NCI-H748 treated with DMSO at 0.1 percent for 48 hours (cell line): Measurements from ENCODE around the gene GXYLT2.
"Not testable (repeated sequence)": the region's sequence is repeated elsewhere in the genome, so short reads cannot be mapped to it uniquely, and the experiment has no call there.

ENCODE experiments used
- DNase-seq: peaks from one replicate; lab custom pipeline; 2025; lab: John Stamatoyannopoulos, UW

The GXYLT2 gene

GRCh38 chr3:72892081-72892775 is 4.4 kb downstream of the GXYLT2 start:
- no peak for DNase-seq

- DNase-seq: no peak
Observed at GRCh38 chr3:72892870-72893269, 5.0 kb downstream of the GXYLT2 start.

- no peak for DNase-seq
Observed at GRCh38 chr3:72894976-72895552, 7.2 kb downstream of the GXYLT2 start.

GRCh38 chr3:72896996-72897757 is 9.3 kb downstream of the GXYLT2 start:
- no peak for DNase-seq

- DNase-seq: no peak
Observed at GRCh38 chr3:72897758-72898007, 9.8 kb downstream of the GXYLT2 start.

GRCh38 chr3:72899349-72899765 is 11.5 kb downstream of the GXYLT2 start:
- no peak for DNase-seq

- no peak for DNase-seq
Observed at GRCh38 chr3:72900048-72900447, 12.2 kb downstream of the GXYLT2 start.

GRCh38 chr3:72901840-72902239 is 14.0 kb downstream of the GXYLT2 start:
- no peak for DNase-seq

- no peak for DNase-seq
Observed at GRCh38 chr3:72903004-72903403, 15.2 kb downstream of the GXYLT2 start.

- no peak for DNase-seq
Observed at GRCh38 chr3:72904163-72904562, 16.3 kb downstream of the GXYLT2 start.

- no peak for DNase-seq
Observed at GRCh38 chr3:72906154-72906553, 18.3 kb downstream of the GXYLT2 start.

GRCh38 chr3:72907131-72907711 is 19.4 kb downstream of the GXYLT2 start:
- no peak for DNase-seq

GRCh38 chr3:72907731-72908620 is 20.1 kb downstream of the GXYLT2 start:
- no peak for DNase-seq

- DNase-seq: no peak
Observed at GRCh38 chr3:72909591-72909990, 21.7 kb downstream of the GXYLT2 start.

GRCh38 chr3:72912532-72912931 is 24.7 kb downstream of the GXYLT2 start:
- DNase-seq: no peak

GRCh38 chr3:72914383-72914782 is 26.5 kb downstream of the GXYLT2 start:
- DNase-seq: no peak

- DNase-seq: no peak
Observed at GRCh38 chr3:72916250-72916649, 28.4 kb downstream of the GXYLT2 start.

GRCh38 chr3:72919520-72919919 is 31.7 kb downstream of the GXYLT2 start:
- no peak for DNase-seq

GRCh38 chr3:72924055-72924454 is 36.2 kb downstream of the GXYLT2 start:
- no peak for DNase-seq

GRCh38 chr3:72928781-72929735 is 41.2 kb downstream of the GXYLT2 start:
- not testable (repeated sequence) for DNase-seq

GRCh38 chr3:72930754-72931153 is 42.9 kb downstream of the GXYLT2 start:
- no peak for DNase-seq
